Esophagus (tissue), 2 donors: Measurements from ENCODE around the gene CST7. TPM values are rescaled to one million over a fixed set of nuclear protein-coding genes. Genes with fewer than 3 reads are reported as not detected.

Experiments
- H3K27ac ChIP-seq, 2 donors: one replicate each; pipeline ENCODE4 v1.5.1; 2013; ENCODE audit warnings: low read depth in 2 of 2, mild to moderate bottlenecking in 2 of 2, inconsistent platforms in 1 of 2, low read length in 1 of 2, moderate library complexity in 1 of 2
- H3K27me3 ChIP-seq, 2 donors: one replicate each; pipeline ENCODE4 v1.6.1; 2013; ENCODE audit warnings: low read length in 2 of 2, control low read depth in 1 of 2, mild to moderate bottlenecking in 1 of 2; ENCODE audit not compliant: insufficient read depth in 2 of 2, control insufficient read depth in 1 of 2
- H3K36me3 ChIP-seq, 2 donors: one replicate each; pipeline ENCODE4 v1.6.1; 2013; ENCODE audit warnings: low read length in 1 of 2; ENCODE audit not compliant: control insufficient read depth in 2 of 2, insufficient read depth in 2 of 2
- H3K4me1 ChIP-seq, 2 donors: one replicate each; pipeline ENCODE4 v1.6.1; 2013; ENCODE audit warnings: low read length in 1 of 2; ENCODE audit not compliant: control insufficient read depth in 2 of 2, insufficient read depth in 2 of 2
- H3K4me3 ChIP-seq, 2 donors: one replicate each; pipeline ENCODE4 v1.5.1; 2013; ENCODE audit warnings: low read length in 2 of 2, mild to moderate bottlenecking in 2 of 2, low read depth in 1 of 2, moderate library complexity in 1 of 2
- H3K9me3 ChIP-seq, 2 donors: one replicate each; pipeline ENCODE4 v1.6.1; 2013; ENCODE audit warnings: mild to moderate bottlenecking in 2 of 2, low read depth in 1 of 2, low read length in 1 of 2, moderate library complexity in 1 of 2; ENCODE audit not compliant: control insufficient read depth in 2 of 2, insufficient read depth in 1 of 2
- WGBS, 2 donors: extraction: QIAGEN DNeasy Blood & Tissue Kit; methylation state at CpG; one replicate each; pipeline ENCODE4 v1.1.7; 2013; 5-methylcytosine and 5-hydroxymethylcytosine counted together
- polyA plus RNA-seq, 2 donors: library from polyadenylated mRNA; stranded (reverse); fragments of 200-250 nt; gene quantifications; one replicate each; pipeline ENCODE4 v1.2.3, GENCODE V29; 2013
- donor health status: healthy with polysubstance abuse.
- donor health status: Bipolar disorder and iron deficiency.

The CST7 gene
- polyA plus RNA-seq, 2 donors: 1.4 to 2.9 TPM

DNA sequence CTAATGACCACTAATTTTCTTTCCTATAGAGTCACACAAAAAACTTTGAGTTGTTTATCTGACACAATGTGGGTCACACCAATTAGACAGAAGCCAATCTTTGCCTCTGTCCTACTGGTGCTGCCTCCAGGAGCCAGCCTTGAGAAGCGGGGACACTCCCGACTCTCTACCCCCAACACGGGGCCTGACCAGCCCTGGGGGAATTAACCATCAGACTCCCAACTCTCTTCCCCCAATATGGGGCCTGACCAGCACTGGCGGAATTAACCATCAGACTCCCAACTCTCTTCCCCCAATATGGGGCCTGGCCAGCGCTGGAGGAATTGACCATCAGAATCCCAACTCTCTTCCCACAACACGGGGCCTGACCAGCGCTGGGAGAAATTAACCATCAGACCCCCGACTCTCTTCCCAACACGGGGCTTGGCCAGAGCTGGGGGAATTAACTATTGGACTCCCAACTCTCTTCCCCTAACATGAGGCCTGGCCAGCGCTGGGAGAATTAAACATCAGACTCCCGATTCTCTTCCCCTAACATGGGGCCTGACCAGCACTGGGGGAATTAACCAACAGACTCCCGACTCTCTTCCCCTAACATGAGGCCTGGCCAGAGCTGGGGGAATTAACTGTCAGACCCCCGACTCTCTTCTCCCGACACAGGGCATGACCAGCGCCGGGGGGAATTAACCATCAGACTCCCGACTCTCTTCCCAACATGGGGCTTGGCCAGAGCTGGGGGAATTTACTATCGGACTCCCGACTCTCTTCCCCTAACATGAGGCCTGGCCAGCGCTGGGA, 12.5 kb downstream of the CST7 start:
- H3K36me3 ChIP-seq: peaks cover 4 to 33% of the 10 kb centered on the region in 2 donors
- WGBS, 2 donors: 88% methylated on average over 20 of the region's 20 CpGs
- H3K27ac ChIP-seq: no peak overlapping the region
- H3K4me1 ChIP-seq: no peaks in the 10 kb centered on the region
- no peak overlapping the region for H3K4me3 ChIP-seq
- H3K27me3 ChIP-seq: no peaks in the 10 kb centered on the region
- H3K9me3 ChIP-seq: no peaks in the 10 kb centered on the region

GRCh38 chr20:24962182-24962492, 13.1 kb downstream of the CST7 start:
- Histone ChIP-seq H3K9me3 (no peaks in the 10 kb centered on the region), H3K27ac (no peak overlapping the region), H3K36me3 (peaks cover 4 to 34% of the 10 kb centered on the region in 2 donors), H3K4me1 (no peaks in the 10 kb centered on the region), H3K27me3 (no peaks in the 10 kb centered on the region), H3K4me3 (no peak overlapping the region)
- WGBS, 2 donors: 95 to 100% methylated on average over 2 of the region's 2 CpGs

- Histone ChIP-seq H3K4me1 (no peaks in the 10 kb centered on the region), H3K9me3 (no peaks in the 10 kb centered on the region), H3K27ac (no peak overlapping the region), H3K4me3 (no peak overlapping the region), H3K36me3 (peaks cover 4 to 37% of the 10 kb centered on the region in 2 donors), H3K27me3 (no peaks in the 10 kb centered on the region)
- WGBS, 2 donors: 91 to 93% methylated on average over 6 of the region's 6 CpGs
Measured at GRCh38 chr20:24962510-24962909, 13.4 kb downstream of the CST7 start.

DNA sequence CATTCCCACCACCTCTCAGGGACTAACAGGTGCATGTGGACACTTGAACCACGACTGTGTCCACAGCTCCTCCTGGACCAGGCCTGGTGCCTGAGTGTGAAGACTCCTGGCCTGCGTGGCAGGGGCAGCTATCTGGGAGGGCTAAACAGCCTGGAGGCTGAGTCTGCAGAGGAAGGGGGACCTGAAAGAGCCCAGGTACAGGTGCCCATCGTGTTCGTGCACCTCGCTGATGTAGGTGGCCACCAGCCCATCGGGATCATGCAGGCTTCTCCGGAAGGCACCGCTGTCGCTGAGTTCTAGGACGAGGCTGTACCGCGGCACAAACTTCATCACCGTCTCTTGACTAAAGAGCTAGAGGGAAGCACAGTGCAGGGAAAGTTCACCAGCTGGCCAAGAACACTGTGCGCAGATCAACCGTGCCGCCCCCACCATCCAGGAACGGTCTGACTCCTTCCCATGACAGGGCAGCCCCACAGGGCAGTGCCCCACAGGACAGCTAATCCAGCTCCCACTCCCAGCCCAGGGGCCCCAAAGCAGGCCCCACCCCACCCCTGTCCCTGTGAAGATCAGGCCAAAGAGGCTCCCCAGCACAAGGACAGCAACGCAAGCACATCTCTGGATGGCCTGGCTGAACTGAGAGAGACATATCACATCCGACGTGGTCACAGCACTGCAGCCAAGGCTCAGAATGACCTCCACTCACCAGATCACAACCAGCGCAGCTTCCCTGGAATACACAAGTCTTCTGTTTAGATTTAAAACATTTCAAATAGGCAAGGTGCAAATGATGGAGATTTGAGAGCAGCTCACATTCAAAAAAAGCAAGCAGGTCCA, 14.8 kb downstream of the CST7 start:
- WGBS, 2 donors: 95% methylated on average over 21 of the region's 21 CpGs
- H3K36me3 ChIP-seq: peaks cover 4 to 42% of the 10 kb centered on the region in 2 donors

DNA sequence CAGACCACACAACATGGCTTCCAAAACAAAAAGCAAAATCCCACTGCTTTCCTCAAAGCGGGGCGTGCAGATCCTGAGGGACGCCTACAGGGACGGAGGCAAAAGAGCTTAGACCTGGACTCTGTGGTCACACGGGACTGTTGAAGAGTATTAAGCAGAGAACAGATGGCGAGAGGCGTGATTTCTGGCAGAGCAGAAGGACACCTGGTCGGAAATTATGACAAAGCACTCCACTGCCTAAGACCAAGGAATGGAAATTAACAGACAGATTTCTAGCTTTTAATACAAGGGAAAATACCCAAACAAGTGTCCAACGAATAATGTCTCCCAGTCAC, 15.4 kb downstream of the CST7 start:
- WGBS, 2 donors: 87 to 90% methylated on average over 9 of the region's 9 CpGs
- H3K4me1 ChIP-seq: no peaks in the 10 kb centered on the region
- peaks cover 4 to 44% of the 10 kb centered on the region in 2 donors for H3K36me3 ChIP-seq
- no peak overlapping the region for H3K27ac ChIP-seq
- H3K9me3 ChIP-seq: no peaks in the 10 kb centered on the region
- no peak overlapping the region for H3K4me3 ChIP-seq
- H3K27me3 ChIP-seq: no peaks in the 10 kb centered on the region

More for the DNA sequence above, 14.8 kb downstream of the CST7 start:
- Histone ChIP-seq H3K4me3 (no peak overlapping the region), H3K9me3 (no peaks in the 10 kb centered on the region), H3K27me3 (no peaks in the 10 kb centered on the region), H3K27ac (no peak overlapping the region), H3K4me1 (no peaks in the 10 kb centered on the region)

GRCh38 chr20:24965065-24965919, 16.2 kb downstream of the CST7 start:
- H3K4me1 ChIP-seq: no peaks in the 10 kb centered on the region
- WGBS, 2 donors: 82 to 88% methylated on average over 7 of the region's 7 CpGs
- H3K27ac ChIP-seq: no peak overlapping the region
- peaks cover 6 to 42% of the 10 kb centered on the region in 2 donors for H3K36me3 ChIP-seq
- no peaks in the 10 kb centered on the region for H3K27me3 ChIP-seq
- H3K4me3 ChIP-seq: no peak overlapping the region
- H3K9me3 ChIP-seq: no peaks in the 10 kb centered on the region

GRCh38 chr20:24966317-24967012, 17.4 kb downstream of the CST7 start:
- no peak overlapping the region for H3K4me3 ChIP-seq
- 91 to 92% methylated on average over 15 of the region's 15 CpGs for WGBS, 2 donors
- H3K36me3 ChIP-seq: peaks cover 6 to 47% of the 10 kb centered on the region in 2 donors
- no peaks in the 10 kb centered on the region for H3K9me3 ChIP-seq
- H3K27ac ChIP-seq: no peak overlapping the region
- no peaks in the 10 kb centered on the region for H3K27me3 ChIP-seq
- H3K4me1 ChIP-seq: no peaks in the 10 kb centered on the region

GRCh38 chr20:24968278-24968800, 19.3 kb downstream of the CST7 start:
- H3K27me3 ChIP-seq: no peaks in the 10 kb centered on the region
- H3K36me3 ChIP-seq: peaks cover 9 to 60% of the 10 kb centered on the region in 2 donors
- H3K4me3 ChIP-seq: no peak overlapping the region
- no peaks in the 10 kb centered on the region for H3K9me3 ChIP-seq
- 80 to 88% methylated on average over 5 of the region's 5 CpGs for WGBS, 2 donors
- H3K27ac ChIP-seq: no peak overlapping the region
- H3K4me1 ChIP-seq: no peaks in the 10 kb centered on the region
